VCaP (cell line): ENCODE data around the gene TNKS2.

Source experiments
- H3K27ac ChIP-seq: fragments of 450-650 bp; 2 replicates; pipeline ENCODE4 v1.5.1; 2017
- TF ChIP-seq, protein P1 (sequence below): fragments of 450-650 bp; conservative IDR thresholded peaks from 2 replicates; pipeline ENCODE4 v1.5.1; 2017; ENCODE audit warnings: mild to moderate bottlenecking, moderate library complexity

TNKS2 gene

DNA sequence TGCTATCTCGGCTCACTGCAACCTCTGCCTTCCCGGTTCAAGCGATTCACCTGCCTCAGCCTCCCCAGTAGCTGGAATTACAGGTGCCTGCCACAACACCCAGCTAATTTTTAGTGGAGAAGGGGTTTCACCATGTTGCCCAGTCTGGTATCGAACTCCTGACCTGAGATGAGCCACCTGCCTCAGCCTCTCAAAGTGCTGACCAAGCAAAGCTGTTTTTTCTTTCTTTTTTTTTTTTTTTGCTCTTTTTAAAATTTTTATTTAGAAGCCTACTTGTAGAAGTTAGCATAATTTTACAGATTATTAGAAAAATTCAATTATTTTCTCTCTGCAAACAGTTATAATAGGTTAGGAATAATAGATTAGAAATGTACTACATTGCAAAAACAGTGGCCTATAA, 112.2 kb downstream of the TNKS2 start:
- no peak overlapping the region for H3K27ac ChIP-seq
- TF ChIP-seq, protein P1, sequence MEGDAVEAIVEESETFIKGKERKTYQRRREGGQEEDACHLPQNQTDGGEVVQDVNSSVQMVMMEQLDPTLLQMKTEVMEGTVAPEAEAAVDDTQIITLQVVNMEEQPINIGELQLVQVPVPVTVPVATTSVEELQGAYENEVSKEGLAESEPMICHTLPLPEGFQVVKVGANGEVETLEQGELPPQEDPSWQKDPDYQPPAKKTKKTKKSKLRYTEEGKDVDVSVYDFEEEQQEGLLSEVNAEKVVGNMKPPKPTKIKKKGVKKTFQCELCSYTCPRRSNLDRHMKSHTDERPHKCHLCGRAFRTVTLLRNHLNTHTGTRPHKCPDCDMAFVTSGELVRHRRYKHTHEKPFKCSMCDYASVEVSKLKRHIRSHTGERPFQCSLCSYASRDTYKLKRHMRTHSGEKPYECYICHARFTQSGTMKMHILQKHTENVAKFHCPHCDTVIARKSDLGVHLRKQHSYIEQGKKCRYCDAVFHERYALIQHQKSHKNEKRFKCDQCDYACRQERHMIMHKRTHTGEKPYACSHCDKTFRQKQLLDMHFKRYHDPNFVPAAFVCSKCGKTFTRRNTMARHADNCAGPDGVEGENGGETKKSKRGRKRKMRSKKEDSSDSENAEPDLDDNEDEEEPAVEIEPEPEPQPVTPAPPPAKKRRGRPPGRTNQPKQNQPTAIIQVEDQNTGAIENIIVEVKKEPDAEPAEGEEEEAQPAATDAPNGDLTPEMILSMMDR: no peak
